Retinal pigment epithelial cell (primary cell): ENCODE results near the gene SWT1.

Experiments used
- DNase-seq: peaks from one replicate; pipeline ENCODE4 v3.0.0-alpha.2; 2010; ENCODE audit warnings: low read depth
- H3K4me3 ChIP-seq: 2 replicates; pipeline ENCODE4 v1.5.1; 2011; ENCODE audit warnings: mild to moderate bottlenecking, low read length, control low read depth, moderate library complexity
- TF ChIP-seq, protein P1 (sequence below): conservative IDR thresholded peaks from 2 replicates; pipeline ENCODE4 v1.5.1; 2011; ENCODE audit warnings: low read depth, low read length, control low read depth, inconsistent platforms

SWT1 gene

GRCh38 chr1:185289880-185290279 is 132.9 kb downstream of the SWT1 start:
- H3K4me3 ChIP-seq, result no peak overlapping the region
- TF ChIP-seq, protein P1, sequence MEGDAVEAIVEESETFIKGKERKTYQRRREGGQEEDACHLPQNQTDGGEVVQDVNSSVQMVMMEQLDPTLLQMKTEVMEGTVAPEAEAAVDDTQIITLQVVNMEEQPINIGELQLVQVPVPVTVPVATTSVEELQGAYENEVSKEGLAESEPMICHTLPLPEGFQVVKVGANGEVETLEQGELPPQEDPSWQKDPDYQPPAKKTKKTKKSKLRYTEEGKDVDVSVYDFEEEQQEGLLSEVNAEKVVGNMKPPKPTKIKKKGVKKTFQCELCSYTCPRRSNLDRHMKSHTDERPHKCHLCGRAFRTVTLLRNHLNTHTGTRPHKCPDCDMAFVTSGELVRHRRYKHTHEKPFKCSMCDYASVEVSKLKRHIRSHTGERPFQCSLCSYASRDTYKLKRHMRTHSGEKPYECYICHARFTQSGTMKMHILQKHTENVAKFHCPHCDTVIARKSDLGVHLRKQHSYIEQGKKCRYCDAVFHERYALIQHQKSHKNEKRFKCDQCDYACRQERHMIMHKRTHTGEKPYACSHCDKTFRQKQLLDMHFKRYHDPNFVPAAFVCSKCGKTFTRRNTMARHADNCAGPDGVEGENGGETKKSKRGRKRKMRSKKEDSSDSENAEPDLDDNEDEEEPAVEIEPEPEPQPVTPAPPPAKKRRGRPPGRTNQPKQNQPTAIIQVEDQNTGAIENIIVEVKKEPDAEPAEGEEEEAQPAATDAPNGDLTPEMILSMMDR, result no peak
- DNase-seq, result no peak

DNA sequence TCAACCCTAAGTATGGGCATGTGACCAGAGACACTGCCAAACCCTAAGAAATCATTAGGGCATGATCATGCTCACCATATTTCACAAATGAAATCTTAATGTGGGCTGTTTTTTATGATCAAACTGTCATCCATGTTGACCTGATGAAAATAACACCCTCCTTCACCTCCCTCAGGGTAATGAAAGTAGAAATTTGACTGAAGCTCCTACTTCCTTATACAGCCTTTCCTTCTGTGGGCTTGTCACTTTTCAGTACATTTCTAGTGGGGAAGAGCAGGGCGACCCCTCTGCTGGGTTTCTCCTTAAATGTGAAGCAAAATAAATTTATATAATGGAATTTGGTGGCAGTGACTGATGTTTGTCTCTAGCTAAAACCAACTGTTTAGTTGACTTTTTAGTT is 134.2 kb downstream of the SWT1 start:
- TF ChIP-seq, protein P1, result no peak
- no peak overlapping the region for H3K4me3 ChIP-seq
- no peak for DNase-seq

DNA sequence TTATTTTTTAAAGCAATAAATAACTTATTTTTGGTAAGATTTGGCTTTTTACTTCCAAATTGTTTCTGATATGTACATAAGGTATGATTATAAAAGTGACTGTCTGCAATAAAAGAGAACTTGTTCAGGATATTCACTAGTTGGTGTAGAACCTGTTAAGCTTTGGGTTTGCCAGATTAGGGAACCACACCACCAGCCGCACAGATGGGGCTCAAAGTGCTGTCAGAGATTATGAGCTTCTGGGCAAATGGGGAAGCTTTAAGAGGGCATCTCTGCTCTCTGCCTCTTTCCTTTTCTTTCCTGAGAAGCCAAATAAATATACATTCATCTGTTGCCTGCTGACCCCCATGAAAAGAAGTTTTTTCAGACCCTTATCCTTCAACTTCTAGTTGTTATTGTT is 134.7 kb downstream of the SWT1 start:
- no peak overlapping the region for H3K4me3 ChIP-seq
- DNase-seq, result no peak
- TF ChIP-seq, protein P1, result no peak

GRCh38 chr1:185292237-185292636 is 135.3 kb downstream of the SWT1 start:
- no peak overlapping the region for H3K4me3 ChIP-seq
- TF ChIP-seq, protein P1, result no peak
- DNase-seq, result no peak

DNA sequence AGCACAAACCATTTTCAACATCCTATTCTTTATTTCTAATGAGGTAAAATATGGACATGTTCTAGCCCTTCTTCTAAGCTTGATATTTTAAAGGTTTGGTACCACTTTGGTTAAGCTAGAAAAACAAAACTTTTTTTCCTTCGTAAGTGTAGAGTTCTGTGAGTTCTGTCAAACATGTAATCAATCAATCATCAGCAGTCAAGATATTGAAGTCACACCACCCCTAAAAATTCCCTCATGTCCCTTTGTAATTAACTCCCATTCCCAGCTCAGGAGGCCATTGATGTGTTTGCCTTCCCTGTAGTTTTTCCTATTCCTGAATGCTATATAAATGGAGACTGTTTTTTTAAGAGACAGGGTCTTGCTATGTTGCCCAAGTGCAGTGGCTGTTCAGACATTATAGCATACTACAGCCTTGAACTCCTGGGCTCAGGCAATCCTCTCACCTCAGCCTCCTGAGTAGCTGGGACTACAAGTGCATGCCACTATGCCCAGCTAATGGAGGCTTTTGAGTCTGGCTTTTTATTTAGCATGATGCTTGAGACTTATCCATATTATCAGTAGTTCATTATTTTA is 137.1 kb downstream of the SWT1 start:
- no peak for DNase-seq
- H3K4me3 ChIP-seq, result no peak overlapping the region
- TF ChIP-seq, protein P1, result no peak

- no peak overlapping the region for H3K4me3 ChIP-seq
- TF ChIP-seq, protein P1, result no peak
- DNase-seq, result no peak
Observed at GRCh38 chr1:185295091-185295490, 138.1 kb downstream of the SWT1 start.

DNA sequence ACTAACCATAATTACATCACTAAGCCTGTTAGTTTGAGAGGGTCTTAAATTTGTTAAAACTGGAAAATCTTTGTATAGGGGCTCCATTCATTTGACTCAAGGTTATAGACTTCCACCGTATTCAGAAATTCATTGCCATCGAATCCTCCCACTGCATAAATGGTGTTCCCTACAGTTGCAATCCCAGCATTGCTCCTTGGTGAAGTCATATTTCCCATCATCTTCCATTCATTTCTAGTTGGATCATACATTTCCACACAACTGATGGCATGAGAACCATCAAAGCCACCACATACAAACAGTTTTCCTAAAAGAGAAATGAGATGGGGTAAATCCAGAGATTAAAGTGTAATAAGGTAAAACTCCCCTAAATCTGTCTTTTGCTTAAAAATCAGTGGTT is 141.0 kb downstream of the SWT1 start:
- TF ChIP-seq, protein P1, result no peak
- DNase-seq, result no peak
- no peak overlapping the region for H3K4me3 ChIP-seq
